Dermis blood vessel endothelial cell (primary cell): ENCODE results near the gene WTAP. TPM values are rescaled to one million over a fixed set of nuclear protein-coding genes. Genes with fewer than 3 reads are reported as not detected.
A peak's percentile ranks its signal among the peaks of the same experiment; 100 is the strongest.
"Not testable (repeated sequence)": the region's sequence is repeated elsewhere in the genome, so short reads cannot be mapped to it uniquely, and the experiment has no call there.

Experiments used
- DNase-seq: peaks from one replicate; pipeline ENCODE4 v3.0.0; 2010
- total RNA-seq: library from RNA; depleted of rRNA; stranded (reverse); fragments of >200 nt; gene quantifications from 2 replicates; pipeline ENCODE4 v1.2.3, GENCODE V29; 2014

WTAP gene
- total RNA-seq, 1 donor from 2014 or later, result 131 TPM

- peak; percentile 93 for DNase-seq
These were observed 33.3 kb upstream of the WTAP start for GRCh38 chr6:159693894-159694545.

- no peak for DNase-seq
These were observed 31.3 kb upstream of the WTAP start for GRCh38 chr6:159695984-159696383.

- DNase-seq, result peak; percentile 66
These were observed 26.3 kb upstream of the WTAP start for GRCh38 chr6:159700970-159701369.

GRCh38 chr6:159701413-159701999 is 25.8 kb upstream of the WTAP start:
- DNase-seq, result peak; percentile 62

- DNase-seq, result not testable (repeated sequence)
These were observed 16.7 kb upstream of the WTAP start for GRCh38 chr6:159710603-159711002.

GRCh38 chr6:159712389-159712788 is 14.9 kb upstream of the WTAP start:
- DNase-seq, result not testable (repeated sequence)

GRCh38 chr6:159713984-159714383 is 13.3 kb upstream of the WTAP start:
- no peak for DNase-seq

GRCh38 chr6:159714404-159714803 is 12.9 kb upstream of the WTAP start:
- DNase-seq, result no peak

GRCh38 chr6:159715166-159715565 is 12.1 kb upstream of the WTAP start:
- no peak for DNase-seq

- no peak for DNase-seq
These were observed 11.7 kb upstream of the WTAP start for GRCh38 chr6:159715605-159716004.

- DNase-seq, result peak; percentile 67
These were observed 10.8 kb upstream of the WTAP start for GRCh38 chr6:159716247-159717096.

GRCh38 chr6:159718634-159719033 is 8.7 kb upstream of the WTAP start:
- DNase-seq, result no peak

GRCh38 chr6:159719287-159719686 is 8.0 kb upstream of the WTAP start:
- no peak for DNase-seq

GRCh38 chr6:159720708-159721107 is 6.6 kb upstream of the WTAP start:
- DNase-seq, result peak; percentile 55

GRCh38 chr6:159721981-159722380 is 5.3 kb upstream of the WTAP start:
- DNase-seq, result not testable (repeated sequence)

GRCh38 chr6:159722655-159723054 is 4.7 kb upstream of the WTAP start:
- DNase-seq, result no peak

- DNase-seq, result no peak
These were observed 4.0 kb upstream of the WTAP start for GRCh38 chr6:159723259-159723658.

- DNase-seq, result no peak
These were observed 2.5 kb upstream of the WTAP start for GRCh38 chr6:159724778-159725177.

GRCh38 chr6:159725208-159725607 is 2.1 kb upstream of the WTAP start:
- DNase-seq, result not testable (repeated sequence)

- peak; percentile 15 for DNase-seq
These were observed 920 bp upstream of the WTAP start for GRCh38 chr6:159726255-159726917.

GRCh38 chr6:159727717-159728445 is 575 bp downstream of the WTAP start:
- DNase-seq, result peak; percentile 56

GRCh38 chr6:159728531-159728964 is 1.2 kb downstream of the WTAP start:
- DNase-seq, result peak; percentile 38
